Stimulated activated CD4-positive, alpha-beta T cell treated with anti-CD3 and anti-CD28 coated beads, Interleukin-2, amount 100 ng/mL, for 24 hours (primary cell): ENCODE measurements around the gene ZNF22.

ENCODE experiments used
- DNase-seq, 2 donors: peaks; one replicate each; pipeline ENCODE4 v3.0.0-alpha.2; 2020

The ZNF22 gene

DNA sequence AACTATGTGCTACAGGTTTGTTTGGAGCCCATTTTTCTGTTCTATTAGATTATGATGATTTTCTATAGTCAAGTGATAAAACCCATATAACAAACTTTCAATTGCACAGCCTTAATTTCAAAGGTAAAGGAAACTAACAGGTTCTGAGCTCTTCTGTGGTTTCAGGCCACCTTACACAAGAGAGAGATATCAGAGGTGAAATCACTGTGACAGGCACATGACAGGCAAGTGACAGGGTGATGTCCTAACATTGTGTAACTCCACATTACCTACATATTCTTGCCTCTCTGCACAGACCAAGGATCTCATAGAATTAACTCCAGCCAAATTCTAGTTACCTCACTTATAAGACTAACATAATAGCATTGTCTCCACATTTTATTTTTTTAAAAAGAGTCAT is 35.0 kb downstream of the ZNF22 start:
- DNase-seq = no peak

DNA sequence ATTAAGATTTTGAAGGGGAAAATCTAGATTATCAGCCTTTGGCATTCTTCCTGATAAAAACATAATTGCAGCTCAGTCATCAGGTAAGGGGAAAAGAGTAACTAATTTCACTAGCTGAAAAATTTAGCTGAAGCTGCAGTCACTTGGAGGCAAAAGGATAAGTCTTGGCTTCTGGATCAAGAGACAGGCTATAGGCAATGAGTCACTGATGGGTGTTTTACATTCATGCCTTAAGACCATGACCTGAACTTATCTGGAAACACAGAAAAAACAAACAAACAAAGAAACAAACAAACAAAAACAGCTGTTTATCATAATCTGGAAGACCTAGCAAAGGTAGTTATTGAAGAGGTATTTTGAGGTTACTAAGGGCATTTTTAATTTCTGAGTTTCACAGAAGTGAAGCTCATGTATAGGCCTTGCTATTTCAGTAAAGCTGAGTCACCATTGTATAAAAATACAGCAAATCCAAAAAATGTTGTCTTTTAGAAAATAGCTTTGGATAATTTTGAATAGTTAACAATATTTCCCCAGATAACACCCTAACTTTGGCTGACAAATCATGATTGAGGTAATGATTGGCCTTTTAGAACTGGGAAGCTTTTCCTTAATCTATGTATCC is 40.3 kb downstream of the ZNF22 start:
- DNase-seq = no peak

DNA sequence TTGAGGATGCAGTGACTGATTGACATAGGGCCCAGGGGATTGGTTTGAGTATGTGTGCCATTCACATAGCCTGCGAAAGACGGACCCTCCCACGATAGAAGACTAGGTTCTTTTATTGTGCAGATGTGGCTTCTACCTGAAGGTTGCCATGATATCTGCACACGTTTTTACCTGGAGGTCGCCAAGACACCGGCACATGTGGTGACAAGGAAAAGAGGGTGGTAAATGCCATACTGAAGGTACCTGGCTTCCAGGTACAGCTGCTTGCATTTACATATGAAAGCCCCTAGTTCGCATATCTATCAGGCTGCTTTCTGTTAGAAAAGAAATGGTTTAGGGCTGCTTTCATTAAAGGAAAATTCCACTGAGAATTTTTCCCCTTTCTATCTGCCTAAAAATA is 43.6 kb downstream of the ZNF22 start:
- no peak for DNase-seq

DNA sequence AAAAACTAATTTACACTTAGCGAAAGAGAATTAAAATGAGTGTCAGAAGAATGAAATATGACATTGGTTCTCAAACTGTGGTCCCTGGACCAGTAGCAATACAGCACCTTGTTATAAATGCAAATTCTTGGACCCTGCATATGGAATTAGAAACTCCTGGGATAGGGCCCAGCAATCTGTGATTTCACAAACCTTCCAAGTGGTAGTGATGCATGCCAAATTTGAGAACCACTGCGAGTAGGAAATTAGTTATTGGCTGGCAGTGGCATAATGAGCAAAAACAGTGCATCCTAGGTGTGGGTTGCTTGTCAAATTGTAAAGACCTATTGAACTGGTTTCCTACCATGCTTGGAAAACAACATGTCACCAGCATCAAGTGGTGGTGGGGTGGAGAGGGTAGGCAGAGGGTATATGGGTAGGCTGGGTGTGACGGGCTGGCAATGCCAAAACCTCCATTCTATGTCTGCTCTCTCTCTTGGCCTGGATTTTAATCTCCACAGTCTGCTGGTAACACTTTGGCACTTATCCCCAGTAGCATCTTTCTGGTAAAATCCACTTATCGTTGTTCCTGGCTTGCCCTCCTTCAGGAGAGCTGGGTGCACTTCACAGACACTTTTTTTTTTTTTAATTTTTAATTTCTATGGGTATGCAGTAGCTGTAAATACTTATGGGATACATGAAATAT is 50.0 kb downstream of the ZNF22 start:
- DNase-seq = no peak

DNA sequence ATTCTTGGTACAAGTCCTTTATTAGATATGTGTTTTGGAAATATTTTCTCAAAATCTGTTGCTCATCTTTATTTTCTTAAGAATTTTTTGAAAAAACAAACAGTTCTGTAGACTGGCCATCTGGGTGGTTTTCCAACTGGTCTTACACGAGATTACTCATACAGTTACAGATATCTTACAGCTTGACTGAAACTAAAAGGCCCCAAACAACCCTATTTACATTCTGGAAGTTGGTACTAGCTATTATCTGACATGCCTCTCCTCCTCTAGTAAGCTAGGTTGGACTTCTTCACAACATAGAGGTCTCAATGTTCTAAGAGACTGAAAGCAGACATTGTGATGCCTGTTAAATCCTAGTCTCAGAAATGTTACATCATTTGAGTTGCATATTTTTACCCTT is 52.0 kb downstream of the ZNF22 start:
- DNase-seq = no peak

DNA sequence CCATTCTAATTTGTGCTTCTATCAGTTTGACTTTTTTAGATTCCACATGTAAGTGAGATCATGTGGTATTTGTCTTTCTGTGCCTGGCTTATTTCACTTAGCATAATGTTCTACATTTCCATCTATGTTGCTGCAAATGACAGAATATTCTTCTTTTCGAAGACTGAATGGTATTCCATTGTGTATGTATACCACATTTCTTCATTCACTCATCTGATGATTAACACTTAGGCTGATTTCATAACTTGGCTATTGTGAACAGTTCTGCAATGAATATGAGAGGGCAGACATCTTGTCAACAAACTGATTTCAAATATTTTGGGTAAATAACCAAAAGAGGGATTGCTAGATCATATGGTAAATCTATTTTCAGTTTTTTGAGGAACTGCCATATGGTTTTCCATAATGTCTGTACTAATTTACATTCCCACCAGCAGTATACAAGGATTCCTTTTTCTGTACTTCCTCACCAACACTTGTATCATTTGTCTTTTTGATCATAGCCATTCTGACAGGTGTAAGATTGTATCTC is 52.9 kb downstream of the ZNF22 start:
- no peak for DNase-seq
